H9 (cell line): ENCODE measurements around the gene CA7. TPM values are rescaled to one million over a fixed set of nuclear protein-coding genes. Genes with fewer than 3 reads are reported as not detected.
A peak's percentile ranks its signal among the peaks of the same experiment; 100 is the strongest.

Experiments
- DNase-seq: peaks from one replicate; pipeline ENCODE4 v3.0.0-alpha.2; 2017
- H2AFZ ChIP-seq: one replicate; pipeline ENCODE4 v1.6.1; 2013; ENCODE audit warnings: mild to moderate bottlenecking, low read length, control low read depth, moderate library complexity
- H2AK5ac ChIP-seq: 2 replicates; pipeline ENCODE4 v1.6.1; 2013; ENCODE audit warnings: low read length, control low read depth, mixed read lengths; ENCODE audit not compliant: insufficient read length
- H2BK120ac ChIP-seq: one replicate; pipeline ENCODE4 v1.6.1; 2013; ENCODE audit warnings: low read depth, mild to moderate bottlenecking, low read length, control low read depth, inconsistent platforms; ENCODE audit not compliant: poor library complexity, severe bottlenecking
- H2BK12ac ChIP-seq: 2 replicates; pipeline ENCODE4 v1.6.1; 2013; ENCODE audit warnings: low read length, control low read depth, mixed read lengths, low read depth; ENCODE audit not compliant: insufficient read length
- H2BK15ac ChIP-seq: 2 replicates; pipeline ENCODE4 v1.6.1; 2013; ENCODE audit warnings: low read depth, low read length, control low read depth
- H2BK20ac ChIP-seq: one replicate; pipeline ENCODE4 v1.6.1; 2013; ENCODE audit warnings: low read depth, mild to moderate bottlenecking, low read length, control low read depth, inconsistent platforms; ENCODE audit not compliant: poor library complexity, severe bottlenecking
- H2BK5ac ChIP-seq: 2 replicates; pipeline ENCODE4 v1.6.1; 2013; ENCODE audit warnings: low read length, control low read depth, mixed read lengths; ENCODE audit not compliant: insufficient read length
- H3K14ac ChIP-seq: 2 replicates; pipeline ENCODE4 v1.6.1; 2013; ENCODE audit warnings: low read length, control low read depth; ENCODE audit not compliant: insufficient read depth
- H3K18ac ChIP-seq: 2 replicates; pipeline ENCODE4 v1.6.1; 2013; ENCODE audit warnings: low read depth, mild to moderate bottlenecking, mixed read lengths, low read length, control low read depth; ENCODE audit not compliant: insufficient read length
- H3K23ac ChIP-seq: 2 replicates; pipeline ENCODE4 v1.6.1; 2013; ENCODE audit warnings: low read length, control low read depth, mixed read lengths, low read depth; ENCODE audit not compliant: insufficient read length
- H3K23me2 ChIP-seq: 2 replicates; pipeline ENCODE4 v1.6.1; 2013; ENCODE audit warnings: low read depth, mild to moderate bottlenecking, mixed read lengths, low read length, control low read depth; ENCODE audit not compliant: insufficient read length, poor library complexity, severe bottlenecking
- H3K27ac ChIP-seq: 2 replicates; pipeline ENCODE4 v1.5.1; 2013; ENCODE audit warnings: low read length, control low read depth, mixed read lengths, low read depth; ENCODE audit not compliant: insufficient read length
- H3K27me3 ChIP-seq: 2 replicates; pipeline ENCODE4 v1.6.1; 2013; ENCODE audit warnings: low read length, control low read depth, inconsistent platforms; ENCODE audit not compliant: insufficient read depth
- H3K4ac ChIP-seq: 2 replicates; pipeline ENCODE4 v1.6.1; 2013; ENCODE audit warnings: low read depth, mild to moderate bottlenecking, control low read depth, inconsistent platforms, low read length, moderate library complexity
- H3K4me1 ChIP-seq: 2 replicates; pipeline ENCODE4 v1.6.1; 2013; ENCODE audit warnings: low read length, control low read depth, inconsistent platforms; ENCODE audit not compliant: insufficient read depth
- H3K4me2 ChIP-seq: 2 replicates; pipeline ENCODE4 v1.6.1; 2013; ENCODE audit warnings: low read length, control low read depth, mixed read lengths; ENCODE audit not compliant: insufficient read length, insufficient read depth
- H3K56ac ChIP-seq: 2 replicates; pipeline ENCODE4 v1.6.1; 2013; ENCODE audit warnings: low read depth, mild to moderate bottlenecking, mixed read lengths, low read length, control low read depth; ENCODE audit not compliant: insufficient read length
- H3K79me1 ChIP-seq: 2 replicates; pipeline ENCODE4 v1.6.1; 2013; ENCODE audit warnings: low read depth, mild to moderate bottlenecking, moderate library complexity, low read length, control low read depth, inconsistent platforms; ENCODE audit not compliant: insufficient read depth, poor library complexity, severe bottlenecking
- H3K79me2 ChIP-seq: 2 replicates; pipeline ENCODE4 v1.6.1; 2013; ENCODE audit warnings: low read length, control low read depth, inconsistent platforms; ENCODE audit not compliant: insufficient read depth
- H3K9ac ChIP-seq: 2 replicates; pipeline ENCODE4 v1.6.1; 2013; ENCODE audit warnings: low read length, control low read depth, mixed read lengths; ENCODE audit not compliant: insufficient read length; ENCODE audit errors: extremely low read depth
- H3K9me3 ChIP-seq: one replicate; pipeline ENCODE4 v1.6.1; 2013; ENCODE audit warnings: low read depth, low read length, inconsistent platforms; ENCODE audit not compliant: control insufficient read depth
- H3T11ph ChIP-seq: one replicate; pipeline ENCODE4 v1.6.1; 2013; ENCODE audit warnings: mild to moderate bottlenecking, low read length, control low read depth, inconsistent platforms
- H4K20me1 ChIP-seq: one replicate; pipeline ENCODE4 v1.6.1; 2013; ENCODE audit not compliant: control insufficient read depth, insufficient read length, insufficient read depth
- H4K5ac ChIP-seq: 2 replicates; pipeline ENCODE4 v1.6.1; 2013; ENCODE audit warnings: low read depth, mild to moderate bottlenecking, mixed read lengths, low read length, control low read depth; ENCODE audit not compliant: insufficient read length
- H4K8ac ChIP-seq: replicated peaks from 2 replicates; pipeline ENCODE4 v1.6.1; 2013; ENCODE audit warnings: low read length, control low read depth, mixed read lengths, low read depth; ENCODE audit not compliant: insufficient read length
- H4K91ac ChIP-seq: 2 replicates; pipeline ENCODE4 v1.6.1; 2013; ENCODE audit warnings: low read depth, mild to moderate bottlenecking, moderate library complexity, mixed read lengths, low read length, control low read depth; ENCODE audit not compliant: insufficient read length
- H3K27ac Mint-ChIP-seq, 3 experiments: 2 replicates in 2 of 3; 3 replicates in 1 of 3; pipeline ENCODE4 v1.8.0; 2020 to 2021; ENCODE audit warnings: mixed read lengths in 3 of 3, mild to moderate bottlenecking in 1 of 3, moderate library complexity in 1 of 3
- H3K27me3 Mint-ChIP-seq: 2 replicates; pipeline ENCODE4 v1.8.0; 2021; ENCODE audit warnings: low read depth, mild to moderate bottlenecking, moderate library complexity, mixed read lengths
- H3K36me3 Mint-ChIP-seq, 3 experiments: 2 replicates in 2 of 3; 3 replicates in 1 of 3; pipeline ENCODE4 v1.8.0; 2020 to 2021; ENCODE audit warnings: low read depth in 3 of 3, mixed read lengths in 3 of 3; ENCODE audit not compliant: insufficient read depth in 1 of 3
- H3K4me1 Mint-ChIP-seq, 2 experiments: 2 replicates each; pipeline ENCODE4 v1.8.0; 2020; ENCODE audit warnings: mixed read lengths in 2 of 2
- H3K4me3 Mint-ChIP-seq, 2 experiments: 2 replicates in 1 of 2; 3 replicates in 1 of 2; pipeline ENCODE4 v1.8.0; 2020 to 2021; ENCODE audit warnings: mild to moderate bottlenecking in 2 of 2, mixed read lengths in 2 of 2, moderate library complexity in 1 of 2
- H3K9me3 Mint-ChIP-seq, 2 experiments: 2 replicates in 1 of 2; 3 replicates in 1 of 2; pipeline ENCODE4 v1.8.0; 2020; ENCODE audit warnings: mild to moderate bottlenecking in 2 of 2, mixed read lengths in 2 of 2, moderate library complexity in 1 of 2
- WGBS: extraction: QIAGEN DNeasy Blood & Tissue Kit; methylation state at CpG from one replicate; pipeline ENCODE4 v1.1.7; 2013; ENCODE audit warnings: missing lambda C conversion rate, low lambda C conversion rate, mixed read lengths; ENCODE audit not compliant: insufficient read length; ENCODE audit errors: extremely low coverage; 5-methylcytosine and 5-hydroxymethylcytosine counted together
- total RNA-seq: library from RNA; stranded (reverse); gene quantifications from 2 replicates; pipeline ENCODE4 v1.2.1, GENCODE V29; 2021
- TF ChIP-seq, protein P1 (sequence below): fragments of 200-600 bp; sonication (generic); conservative IDR thresholded peaks from 3 replicates; pipeline ENCODE4 v1.8.0; 2021; ENCODE audit warnings: antibody characterized with exemption, mild to moderate bottlenecking

Gene CA7
- total RNA-seq, 1 experiment from 2014 or later: 0.81 TPM

- no peaks in the 10 kb centered on the region for H3K9me3 Mint-ChIP-seq
Measured at GRCh38 chr16:66849549-66849948, 5.3 kb downstream of the CA7 start.

More at GRCh38 chr16:66849549-66849948, 5.3 kb downstream of the CA7 start:
- H3K18ac ChIP-seq: no peak overlapping the region
- H3K56ac ChIP-seq: no peak overlapping the region
- H3K79me2 ChIP-seq: no peaks in the 10 kb centered on the region
- H2BK15ac ChIP-seq: no peak overlapping the region
- peaks cover 12% of the 10 kb centered on the region for H3K27me3 ChIP-seq
- no peak overlapping the region for H4K91ac ChIP-seq
- H2BK5ac ChIP-seq: no peak overlapping the region
- H2AK5ac ChIP-seq: no peak overlapping the region
- Mint-ChIP-seq H3K36me3 (no peaks in the 10 kb centered on the region; a peak in 1 of 7 replicates), H3K27ac (no peak overlapping the region), H3K4me3 (no peak overlapping the region), H3K27me3 (peaks cover 46% of the 10 kb centered on the region), H3K4me1 (peaks cover 0 to 14% of the 10 kb centered on the region in 2 experiments; a peak in 3 of 4 replicates)
- no peaks in the 10 kb centered on the region for H3K79me1 ChIP-seq
- no peak overlapping the region for H4K8ac ChIP-seq
- no peak overlapping the region for H2BK12ac ChIP-seq
- no peak overlapping the region for H3K14ac ChIP-seq
- H2BK120ac ChIP-seq: no peak overlapping the region
- no peak overlapping the region for H3K23ac ChIP-seq
- H2BK20ac ChIP-seq: no peak overlapping the region
- no peak overlapping the region for H3T11ph ChIP-seq
- no peak overlapping the region for H3K4ac ChIP-seq
- H3K9ac ChIP-seq: no peak overlapping the region
- no peak overlapping the region for H2AFZ ChIP-seq
- H3K23me2 ChIP-seq: peaks cover 5% of the 10 kb centered on the region
- DNase-seq: peak; percentile 47
- H3K4me2 ChIP-seq: no peak overlapping the region
- H4K5ac ChIP-seq: no peak overlapping the region
- H3K4me1 ChIP-seq: no peaks in the 10 kb centered on the region; the same call in 1 of the 2 replicates
- no peaks in the 10 kb centered on the region for H4K20me1 ChIP-seq
- no peak overlapping the region for H3K27ac ChIP-seq
- no peaks in the 10 kb centered on the region for H3K9me3 ChIP-seq
- TF ChIP-seq, protein P1, sequence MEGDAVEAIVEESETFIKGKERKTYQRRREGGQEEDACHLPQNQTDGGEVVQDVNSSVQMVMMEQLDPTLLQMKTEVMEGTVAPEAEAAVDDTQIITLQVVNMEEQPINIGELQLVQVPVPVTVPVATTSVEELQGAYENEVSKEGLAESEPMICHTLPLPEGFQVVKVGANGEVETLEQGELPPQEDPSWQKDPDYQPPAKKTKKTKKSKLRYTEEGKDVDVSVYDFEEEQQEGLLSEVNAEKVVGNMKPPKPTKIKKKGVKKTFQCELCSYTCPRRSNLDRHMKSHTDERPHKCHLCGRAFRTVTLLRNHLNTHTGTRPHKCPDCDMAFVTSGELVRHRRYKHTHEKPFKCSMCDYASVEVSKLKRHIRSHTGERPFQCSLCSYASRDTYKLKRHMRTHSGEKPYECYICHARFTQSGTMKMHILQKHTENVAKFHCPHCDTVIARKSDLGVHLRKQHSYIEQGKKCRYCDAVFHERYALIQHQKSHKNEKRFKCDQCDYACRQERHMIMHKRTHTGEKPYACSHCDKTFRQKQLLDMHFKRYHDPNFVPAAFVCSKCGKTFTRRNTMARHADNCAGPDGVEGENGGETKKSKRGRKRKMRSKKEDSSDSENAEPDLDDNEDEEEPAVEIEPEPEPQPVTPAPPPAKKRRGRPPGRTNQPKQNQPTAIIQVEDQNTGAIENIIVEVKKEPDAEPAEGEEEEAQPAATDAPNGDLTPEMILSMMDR: peak; percentile 37; the same call in 2 of the 3 replicates
- whole genome bisulfite sequencing: no CpG with 5 or more reads among the region's 4 CpGs
